M059J (cell line): ENCODE measurements around the gene POU2F1. TPM values are rescaled to one million over a fixed set of nuclear protein-coding genes. Genes with fewer than 3 reads are reported as not detected.
"Not testable (repeated sequence)": the region's sequence is repeated elsewhere in the genome, so short reads cannot be mapped to it uniquely, and the experiment has no call there.

Experiments
- DNase-seq: peaks from one replicate; pipeline ENCODE4 v3.0.0-alpha.2; 2012; ENCODE audit warnings: low read depth
- total RNA-seq: library from RNA; depleted of rRNA; stranded (reverse); fragments of >200 nt; shearing (Covaris generic); gene quantifications from 2 replicates; pipeline ENCODE4 v1.2.3, GENCODE V29; 2014

The POU2F1 gene
- total RNA-seq, 1 experiment from 2014 or later = 5.5 TPM

DNA sequence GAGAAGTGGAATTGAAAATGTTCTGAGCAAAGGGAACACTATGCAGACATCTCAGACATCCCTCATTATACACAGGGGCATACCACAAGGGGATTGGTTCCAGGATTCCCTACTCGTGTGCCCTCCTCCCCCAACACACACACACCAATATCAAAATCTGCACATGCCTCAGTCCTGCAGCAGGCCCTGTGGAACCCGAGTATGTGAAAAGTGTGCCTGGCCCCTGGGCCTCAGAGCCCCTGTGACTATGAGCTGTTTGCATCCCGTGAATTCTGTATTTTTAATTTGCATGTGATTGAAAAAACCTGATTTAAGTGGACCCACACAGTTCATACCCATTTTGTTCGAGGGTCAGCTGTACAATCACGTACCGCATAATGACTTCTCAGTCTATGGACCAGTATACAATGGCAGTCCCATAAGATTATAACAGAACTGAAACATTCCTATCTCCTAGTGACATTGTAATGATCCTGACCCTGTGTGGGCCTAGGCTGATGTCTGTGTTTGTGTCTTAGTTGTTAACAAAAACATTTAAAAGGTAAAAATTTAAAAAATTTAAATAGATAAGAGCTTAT is 11.3 kb downstream of the POU2F1 start:
- DNase-seq = no peak

GRCh38 chr1:167232801-167233200 is 12.1 kb downstream of the POU2F1 start:
- DNase-seq = no peak

GRCh38 chr1:167233373-167233772 is 12.7 kb downstream of the POU2F1 start:
- no peak for DNase-seq

DNA sequence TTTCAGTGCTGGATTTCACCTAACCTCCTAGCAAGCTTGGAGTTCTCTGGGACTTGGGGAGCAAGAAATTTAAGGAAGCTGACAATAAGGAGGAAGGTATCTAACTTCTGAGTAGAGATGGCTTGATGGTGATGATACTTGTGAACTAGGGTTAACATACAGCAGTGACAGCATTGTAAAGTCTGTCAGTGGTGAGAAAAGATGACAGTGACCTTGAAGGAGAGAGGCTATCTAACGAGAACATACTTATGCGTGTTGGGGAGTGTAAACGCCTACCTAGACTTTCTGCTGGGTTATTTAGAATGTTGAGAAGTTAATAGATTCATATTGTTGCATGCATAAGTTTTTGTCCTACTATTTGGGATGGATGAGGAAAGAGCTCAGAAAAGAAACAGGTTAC is 16.3 kb downstream of the POU2F1 start:
- no peak for DNase-seq

DNA sequence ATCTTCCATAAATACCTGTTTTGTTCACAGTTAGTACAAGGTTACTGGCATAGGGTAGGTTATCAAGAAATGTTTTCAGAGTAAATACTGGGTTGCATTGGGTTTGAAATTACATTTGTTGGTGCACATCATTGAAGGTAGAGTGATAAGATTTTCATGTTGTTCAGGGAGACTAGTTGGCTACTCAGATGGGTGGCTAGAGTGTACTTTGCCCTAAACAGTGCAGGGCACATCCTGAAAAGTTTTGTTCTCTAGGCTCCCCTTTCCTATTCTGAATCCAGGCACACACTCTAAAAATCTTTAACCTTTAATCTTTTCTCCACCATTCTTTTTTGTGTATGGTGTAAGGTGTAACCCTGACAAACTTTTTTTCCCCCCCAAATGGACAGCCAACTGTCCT is 18.0 kb downstream of the POU2F1 start:
- no peak for DNase-seq

DNA sequence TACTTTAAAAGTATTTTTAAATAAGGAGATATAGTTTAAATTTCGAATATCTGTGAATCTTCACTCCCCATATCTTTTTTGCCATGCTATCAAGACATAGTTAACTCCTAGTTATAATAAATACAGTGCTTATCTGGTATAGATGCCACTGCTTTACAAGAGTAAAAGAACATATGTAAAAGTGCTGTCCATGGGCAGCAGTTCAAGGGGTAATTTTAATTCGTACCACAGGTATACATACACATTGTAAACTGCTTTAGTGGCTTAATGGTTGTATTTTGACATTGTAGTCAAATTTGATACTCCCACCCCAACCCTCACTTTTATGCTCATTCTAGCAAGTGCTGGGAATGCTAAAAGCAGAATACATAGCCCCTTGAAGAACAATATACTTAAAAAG is 18.6 kb downstream of the POU2F1 start:
- DNase-seq = no peak

- no peak for DNase-seq
Observed at GRCh38 chr1:167244244-167244643, 23.6 kb downstream of the POU2F1 start.

GRCh38 chr1:167245168-167245567 is 24.5 kb downstream of the POU2F1 start:
- not testable (repeated sequence) for DNase-seq

GRCh38 chr1:167246971-167247370 is 26.3 kb downstream of the POU2F1 start:
- no peak for DNase-seq

DNA sequence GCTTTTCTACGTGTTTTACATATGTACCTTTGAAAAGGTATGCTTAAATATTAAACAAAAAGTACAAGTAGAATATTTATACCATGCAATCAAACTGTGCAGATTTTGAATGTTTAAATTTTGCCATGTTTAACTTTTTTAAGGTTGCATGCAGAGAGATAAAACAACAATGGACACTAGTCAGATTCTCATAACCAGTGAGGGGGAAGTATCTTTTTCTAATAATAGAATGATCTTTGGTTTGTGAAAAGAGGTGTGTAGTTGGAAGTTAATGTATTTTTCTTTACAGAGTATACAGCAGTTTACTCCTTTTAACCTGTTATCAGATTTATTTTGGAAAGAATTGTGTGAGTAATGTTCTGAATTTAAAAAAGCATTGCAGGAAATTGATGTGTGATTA is 27.1 kb downstream of the POU2F1 start:
- DNase-seq = no peak

- DNase-seq = no peak
Observed at GRCh38 chr1:167248707-167249642, 28.3 kb downstream of the POU2F1 start.

GRCh38 chr1:167249702-167250101 is 29.0 kb downstream of the POU2F1 start:
- peak; percentile 42 for DNase-seq

DNA sequence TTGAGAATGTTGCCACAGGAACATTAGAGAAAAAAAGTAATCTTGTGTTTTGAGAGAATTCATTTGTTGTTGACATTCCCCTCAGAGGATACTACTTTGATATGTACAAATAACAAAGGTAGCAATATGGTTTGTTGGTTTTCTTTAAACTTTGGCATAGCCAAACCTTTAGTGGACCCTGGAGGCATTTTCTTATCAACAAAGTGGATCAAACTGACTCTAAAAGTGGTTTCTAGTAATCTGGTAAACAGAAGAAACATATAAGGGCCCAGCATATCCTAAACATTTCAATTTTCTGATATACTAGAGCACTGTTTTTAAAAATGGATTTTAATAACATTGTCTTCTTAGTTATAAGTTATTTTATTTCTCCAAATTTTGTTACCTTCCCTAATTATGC is 29.8 kb downstream of the POU2F1 start:
- DNase-seq = peak; percentile 15

DNA sequence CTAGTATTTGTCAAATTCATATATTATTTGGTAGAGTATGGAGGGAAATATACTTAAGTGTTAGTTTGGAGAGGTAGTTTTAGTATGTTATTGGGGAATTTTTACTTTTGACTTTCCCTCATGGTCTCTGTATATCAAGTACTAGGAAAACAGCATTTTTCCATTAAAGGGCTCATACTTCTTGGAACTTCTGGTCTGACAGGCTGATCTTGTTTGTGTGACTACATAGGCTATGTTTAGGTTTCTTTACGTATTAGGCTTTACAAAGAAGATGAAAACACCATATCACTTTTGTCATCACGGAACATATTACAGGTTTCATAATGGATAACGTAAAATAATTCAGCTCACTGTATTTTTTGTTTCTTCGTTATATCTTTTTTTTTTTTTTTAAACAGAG is 30.8 kb downstream of the POU2F1 start:
- no peak for DNase-seq

DNA sequence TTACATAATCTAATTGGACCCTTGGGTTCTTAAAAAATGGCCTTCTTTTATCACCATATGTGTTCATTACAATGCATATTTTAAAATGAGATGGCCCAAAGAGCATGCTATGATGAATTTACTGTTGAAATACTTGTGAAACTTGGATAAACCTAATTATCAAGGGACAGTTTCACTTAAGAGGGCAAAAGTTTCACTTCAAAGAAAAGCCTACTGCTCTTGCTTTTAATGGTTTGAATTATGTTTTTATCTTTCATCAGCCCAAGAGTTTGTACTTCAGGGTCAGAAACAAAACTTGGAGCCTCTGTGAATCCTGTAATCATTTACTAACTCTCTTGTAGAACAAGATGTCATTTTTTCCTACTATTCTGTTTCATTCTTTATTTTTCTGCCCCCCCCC is 32.3 kb downstream of the POU2F1 start:
- DNase-seq = no peak

- no peak for DNase-seq
Observed at GRCh38 chr1:167258858-167259257, 38.2 kb downstream of the POU2F1 start.

GRCh38 chr1:167262836-167263235 is 42.1 kb downstream of the POU2F1 start:
- DNase-seq = peak; percentile 23

- no peak for DNase-seq
Observed at GRCh38 chr1:167263344-167263743, 42.7 kb downstream of the POU2F1 start.

DNA sequence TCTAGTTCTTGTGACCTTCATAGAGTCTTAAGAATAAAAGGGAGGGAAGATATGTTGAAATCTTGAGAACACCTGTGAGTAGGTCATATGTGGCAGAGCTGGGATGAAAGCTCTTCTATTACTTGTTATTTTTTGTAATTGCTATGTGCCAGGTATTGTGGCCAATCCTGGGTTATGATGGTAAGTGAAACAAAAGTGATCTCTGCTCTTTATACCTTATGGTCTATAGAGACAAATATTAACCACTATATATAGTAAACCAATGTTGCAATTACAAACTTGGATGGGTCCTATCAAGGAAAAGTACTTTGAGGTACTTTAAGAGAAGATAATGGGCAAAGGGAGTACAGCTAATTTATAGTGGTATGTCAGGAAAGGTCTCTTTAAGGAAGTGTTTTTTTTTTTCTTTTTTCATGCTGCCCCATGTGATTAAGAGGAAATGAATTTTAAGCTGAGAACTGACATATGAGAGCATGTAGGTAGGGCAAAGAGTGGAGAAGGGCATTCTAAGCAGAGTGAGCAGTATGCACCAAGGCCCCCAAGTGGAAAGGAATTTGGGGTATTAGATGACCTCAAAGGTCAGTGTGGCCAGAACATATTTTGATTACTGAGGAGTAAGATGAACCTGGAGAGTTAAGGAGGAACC is 43.3 kb downstream of the POU2F1 start:
- peak; percentile 30 for DNase-seq

DNA sequence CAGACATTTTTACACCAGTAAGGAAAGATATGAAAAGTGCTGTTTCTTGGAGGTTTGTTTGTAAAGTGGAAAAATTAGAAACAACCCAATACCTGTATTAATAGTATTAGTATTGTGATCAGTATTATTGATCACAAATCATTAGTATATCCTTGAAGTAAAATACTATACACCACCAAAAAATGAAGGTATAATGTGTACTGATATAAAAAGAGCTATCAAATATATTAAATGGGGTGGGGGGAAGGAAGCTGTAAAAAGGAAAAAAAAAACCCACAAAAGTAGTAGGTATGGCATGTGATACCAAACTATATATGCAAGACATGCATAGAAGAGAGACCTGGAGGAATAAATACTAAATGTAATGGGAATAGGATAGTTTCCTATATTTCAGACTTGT is 46.3 kb downstream of the POU2F1 start:
- no peak for DNase-seq

GRCh38 chr1:167268347-167268787 is 47.7 kb downstream of the POU2F1 start:
- DNase-seq = no peak

GRCh38 chr1:167270349-167271092 is 49.8 kb downstream of the POU2F1 start:
- no peak for DNase-seq
